GM19351 (cell line): ENCODE measurements around the gene LTC4S.
A peak's percentile ranks its signal among the peaks of the same experiment; 100 is the strongest.

Experiments used
- ATAC-seq: cut with Tn5 transposase; IDR thresholded peaks from one replicate; pipeline ENCODE4 v1.9.1; 2021; ENCODE audit warnings: mild to moderate bottlenecking, moderate library complexity; ENCODE audit not compliant: unreplicated experiment

The LTC4S gene

DNA sequence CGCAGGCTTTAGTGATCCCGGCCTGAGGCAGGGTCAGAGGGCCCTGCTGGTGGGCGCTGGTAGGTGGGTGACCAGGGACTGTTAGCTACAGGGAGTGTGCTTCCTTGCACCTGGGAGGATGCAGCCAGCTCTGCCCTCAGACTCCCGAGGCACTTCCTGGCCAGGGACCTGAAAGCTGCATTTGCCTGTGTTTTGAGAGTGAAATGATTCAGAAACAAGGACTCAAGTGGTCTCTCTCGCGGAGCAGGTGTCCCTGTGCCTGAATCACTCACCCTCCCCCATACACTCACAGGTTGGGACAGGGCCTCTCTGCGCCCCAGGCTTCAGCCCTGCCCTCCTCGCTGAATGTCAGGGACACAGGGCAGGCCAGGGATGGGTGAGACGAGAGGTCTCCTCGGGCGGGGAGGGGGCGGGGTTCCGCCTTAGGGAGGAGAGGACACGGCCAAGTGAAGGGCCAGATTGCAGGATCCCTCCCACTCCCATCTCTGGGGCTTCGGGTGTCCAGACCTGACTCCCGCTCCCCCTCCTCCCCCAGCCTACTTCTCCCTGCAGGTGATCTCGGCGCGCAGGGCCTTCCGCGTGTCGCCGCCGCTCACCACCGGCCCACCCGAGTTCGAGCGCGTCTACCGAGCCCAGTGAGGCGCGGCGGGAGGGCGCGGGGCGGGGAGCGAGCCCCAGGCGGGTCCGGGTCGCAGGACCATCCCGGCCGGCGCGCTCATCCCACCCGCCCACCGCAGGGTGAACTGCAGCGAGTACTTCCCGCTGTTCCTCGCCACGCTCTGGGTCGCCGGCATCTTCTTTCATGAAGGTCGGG lies 1.5 kb downstream of the LTC4S start:
- ATAC-seq, result no peak

- ATAC-seq, result peak; percentile 73
Measured at GRCh38 chr5:179795863-179796833, 2.4 kb downstream of the LTC4S start.

GRCh38 chr5:179796877-179797608 lies 3.3 kb downstream of the LTC4S start:
- no peak for ATAC-seq

DNA sequence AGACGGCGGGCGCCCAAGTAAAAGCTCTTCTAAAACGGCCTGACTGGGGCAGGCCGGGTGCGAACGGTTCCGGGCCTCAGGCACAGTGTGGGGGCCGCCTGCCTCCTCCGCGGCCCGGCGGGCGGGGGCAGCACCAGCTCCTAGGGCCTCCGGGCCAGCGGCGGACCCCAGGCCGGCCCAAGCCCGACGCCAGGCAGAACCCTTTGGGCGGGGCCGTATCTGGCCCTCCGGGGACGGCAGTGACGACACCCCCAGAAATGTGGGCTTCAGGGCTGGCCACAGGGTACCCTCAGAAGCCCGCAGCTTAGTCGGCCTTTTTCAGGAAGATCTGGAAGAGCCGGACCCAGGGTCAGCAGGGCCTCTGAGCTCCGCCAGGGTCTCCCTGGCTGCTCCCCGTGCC lies 4.0 kb downstream of the LTC4S start:
- ATAC-seq, result no peak

DNA sequence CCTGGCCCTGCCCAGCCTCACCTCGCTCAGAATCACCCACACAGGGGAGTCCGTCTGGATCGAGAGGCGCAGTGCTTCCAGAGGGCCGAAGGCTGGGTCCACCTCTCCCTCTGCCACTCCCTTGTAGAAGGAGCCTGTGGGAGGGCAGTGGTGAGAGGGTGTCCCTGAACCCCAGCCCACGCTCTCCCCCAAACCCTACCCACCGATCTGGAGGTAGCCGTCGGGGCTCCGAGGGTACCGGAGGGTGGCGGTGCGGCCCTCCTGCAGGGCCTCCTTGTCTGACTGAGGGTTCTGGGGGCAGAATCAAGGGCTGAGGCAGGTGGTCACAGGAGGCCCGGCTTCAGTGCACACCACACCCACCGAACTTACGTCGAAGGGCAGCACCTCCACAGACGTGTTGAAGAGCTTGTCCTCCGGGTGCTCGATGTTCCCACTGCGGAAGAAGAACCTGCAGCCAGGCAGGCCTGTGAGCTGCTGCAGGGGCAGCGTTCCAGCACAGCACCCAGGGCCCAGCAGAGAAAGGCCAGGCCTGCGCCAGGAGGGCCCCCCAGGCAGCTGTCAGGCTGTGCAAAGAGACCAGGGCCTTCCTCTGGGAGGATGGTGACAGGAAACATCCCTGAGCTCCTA lies 4.5 kb downstream of the LTC4S start:
- ATAC-seq, result no peak

- no peak for ATAC-seq
Measured at GRCh38 chr5:179798771-179799643, 5.2 kb downstream of the LTC4S start.

- no peak for ATAC-seq
Measured at GRCh38 chr5:179799644-179799973, 5.8 kb downstream of the LTC4S start.

DNA sequence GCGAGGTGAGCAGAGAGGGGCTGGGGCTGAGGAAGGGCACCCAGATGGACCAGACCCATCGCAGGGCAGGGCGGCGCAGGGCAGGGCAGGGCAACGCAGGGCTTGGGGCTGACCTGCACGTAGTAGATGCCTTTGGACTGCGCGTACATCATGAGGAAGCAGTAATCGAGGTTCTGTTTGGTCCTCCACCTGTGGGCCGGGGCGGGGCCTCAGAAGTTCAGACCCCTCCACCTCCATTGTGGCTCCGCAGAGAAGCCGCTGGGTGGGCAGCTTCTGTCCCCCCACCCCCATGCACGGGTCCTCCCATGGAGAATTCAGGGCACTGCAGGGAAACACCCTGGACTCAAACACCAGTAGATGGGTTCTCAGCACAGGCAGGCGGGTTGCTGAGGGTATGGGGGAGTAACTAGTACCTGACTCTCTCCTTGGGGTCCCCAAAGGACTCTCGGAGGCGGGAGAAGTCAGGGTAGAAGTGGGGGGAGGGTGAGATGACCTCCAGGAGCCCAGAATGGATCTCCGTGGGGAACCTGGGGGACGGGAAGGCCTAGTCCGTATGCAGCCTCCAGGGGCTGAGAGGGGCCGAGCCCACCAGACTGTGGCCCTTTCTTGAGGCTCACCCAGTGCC lies 6.4 kb downstream of the LTC4S start:
- ATAC-seq, result no peak

DNA sequence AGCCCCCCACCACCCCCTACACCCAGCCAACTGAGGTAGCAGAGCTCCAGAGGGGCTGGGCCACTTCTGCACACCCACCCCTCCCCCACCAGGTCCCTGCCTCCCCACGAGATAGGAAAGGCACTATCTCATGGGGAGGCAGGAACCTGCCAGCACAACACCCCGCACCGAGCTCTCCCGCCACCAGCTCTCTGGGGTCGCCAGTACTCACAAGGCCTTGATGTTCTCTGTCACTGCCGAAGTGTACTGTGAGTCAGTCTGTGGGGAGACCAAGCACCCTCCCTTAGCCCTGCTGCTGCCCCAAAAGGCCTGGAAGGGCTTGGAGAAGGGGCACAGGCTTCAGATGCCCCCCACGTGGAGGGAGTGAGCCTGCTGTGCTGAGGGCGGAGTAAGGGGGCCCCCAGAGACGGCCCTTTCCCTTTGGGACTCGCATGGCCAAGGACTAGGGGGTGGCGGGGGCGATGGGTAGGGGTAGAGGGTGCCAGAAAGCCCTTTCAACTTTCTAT lies 7.0 kb downstream of the LTC4S start:
- ATAC-seq, result no peak

GRCh38 chr5:179801304-179802206 lies 7.8 kb downstream of the LTC4S start:
- ATAC-seq, result no peak

DNA sequence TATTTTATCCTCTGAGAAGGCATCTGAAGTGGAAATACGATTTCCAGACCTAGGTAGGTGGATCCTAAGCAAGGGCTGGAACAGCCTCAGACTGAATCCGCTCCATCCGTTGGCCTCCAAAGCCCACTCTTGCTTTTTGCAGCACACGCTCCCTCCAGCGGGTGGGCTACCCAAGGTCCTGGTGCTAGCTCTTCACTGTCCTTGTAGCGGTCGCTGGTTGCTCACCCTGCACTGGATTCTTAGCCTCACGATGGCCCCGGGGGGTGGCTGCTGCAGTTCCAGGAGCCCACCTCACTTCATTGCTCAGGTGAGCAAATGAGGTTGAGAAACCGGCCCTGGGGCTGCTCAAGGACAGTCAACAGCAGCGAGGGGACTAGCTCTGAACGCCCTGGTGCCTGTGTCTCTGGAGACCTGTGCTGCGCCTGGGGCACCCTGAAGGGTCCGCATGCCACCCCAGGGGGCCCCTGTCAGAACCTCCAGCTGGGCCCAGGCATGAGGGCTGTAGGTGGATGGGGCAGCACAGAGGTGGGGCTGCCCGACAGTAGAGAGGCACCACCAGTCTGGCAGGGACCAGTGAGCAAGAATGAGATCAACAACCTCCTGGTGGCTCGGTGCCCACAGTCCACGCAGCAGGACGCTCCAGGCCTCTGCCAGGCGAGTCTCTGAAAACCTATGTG lies 8.6 kb downstream of the LTC4S start:
- ATAC-seq, result no peak

DNA sequence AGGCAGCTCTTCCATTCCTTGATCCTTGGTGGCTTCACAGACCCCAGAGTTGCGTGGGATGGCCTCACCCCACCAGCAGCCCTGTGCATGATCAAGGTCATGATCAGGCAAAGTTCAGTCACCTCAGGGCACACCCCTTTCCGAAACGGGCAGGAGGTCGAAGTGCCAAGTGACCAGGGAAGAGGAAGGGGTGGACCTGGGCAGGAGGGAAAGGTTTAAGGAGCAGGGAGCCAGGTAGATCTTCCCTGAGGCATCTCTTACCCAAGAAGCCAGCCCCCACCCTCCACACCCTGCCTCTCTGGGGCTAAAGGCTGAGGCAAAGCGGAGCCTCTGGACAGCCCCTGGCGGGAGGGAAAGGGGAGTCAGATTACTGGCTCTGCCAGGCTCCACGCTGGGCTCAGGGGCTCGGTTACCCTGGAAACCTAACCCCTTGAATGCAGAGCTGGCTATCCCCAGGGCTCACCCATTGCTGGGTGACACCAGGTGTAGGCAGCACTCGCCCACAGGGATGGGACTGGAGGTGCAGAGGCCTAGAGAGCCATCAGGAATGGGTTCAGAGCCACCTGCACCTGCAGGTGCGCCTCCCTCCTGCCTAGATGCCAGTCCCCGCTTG lies 9.3 kb downstream of the LTC4S start:
- no peak for ATAC-seq

DNA sequence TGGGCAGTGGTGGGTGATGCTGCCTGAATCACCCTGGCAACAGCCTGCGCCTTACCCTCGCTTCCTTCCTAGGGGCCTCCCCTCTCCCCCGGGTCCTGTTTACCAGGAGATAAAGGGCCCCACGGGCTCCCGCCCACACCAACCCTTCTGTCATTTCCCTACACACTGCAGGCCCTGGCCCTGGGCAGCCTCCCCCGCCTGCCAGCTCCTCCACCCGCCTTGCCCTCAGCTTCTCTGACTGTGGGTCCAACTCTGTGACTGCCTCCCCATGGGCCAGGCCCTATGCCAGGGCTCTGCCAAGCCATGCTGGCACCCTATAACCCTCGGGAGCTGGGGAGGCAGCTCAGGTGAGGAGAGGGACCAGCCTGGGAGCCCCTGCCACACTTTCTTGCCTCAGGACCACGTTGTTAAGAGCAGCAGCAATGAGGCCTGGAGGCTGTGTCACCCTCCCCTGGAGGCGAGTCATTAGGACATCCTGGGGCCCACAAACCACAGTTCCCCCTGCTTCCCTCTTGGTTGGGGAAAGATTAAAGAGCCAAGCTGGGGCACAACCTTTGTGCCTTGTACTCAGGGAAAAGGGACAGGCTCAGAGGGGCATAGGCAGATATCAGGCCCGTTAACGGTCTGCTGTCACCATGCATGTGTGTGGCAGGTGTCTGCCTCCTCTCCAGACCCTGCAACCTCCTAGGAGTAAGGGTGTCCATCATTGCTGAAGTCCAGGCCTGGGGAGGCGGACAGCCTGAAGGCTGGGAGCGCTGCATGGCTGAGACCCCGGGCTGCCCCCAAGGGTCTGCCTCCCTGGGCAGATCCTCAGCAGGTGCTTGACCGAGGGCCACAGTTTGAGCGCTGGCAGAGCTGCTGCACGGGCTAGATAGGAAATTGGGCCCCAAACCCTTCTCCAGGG lies 10.1 kb downstream of the LTC4S start:
- no peak for ATAC-seq

- ATAC-seq, result no peak
Measured at GRCh38 chr5:179804555-179804947, 10.8 kb downstream of the LTC4S start.

GRCh38 chr5:179805070-179805528 lies 11.3 kb downstream of the LTC4S start:
- ATAC-seq, result no peak
